ENCODE measurements around the gene CAMK1D. TPM values are rescaled to one million over a fixed set of nuclear protein-coding genes. Genes with fewer than 3 reads are reported as not detected.

The CAMK1D gene
- total and polyA plus RNA-seq, 2 experiments from 2014 or later = 4.6 to 7.2 TPM

- TF ChIP-seq REST (IDR thresholded peaks at IDR 0.05; ENCODE audit: unreplicated experiment) (no peak), CREB1 (CRISPR knock-in tag; IDR thresholded peaks at IDR 0.05; ENCODE audit: low read depth) (no peak), JUNB (IDR thresholded peaks at IDR 0.05; ENCODE audit: unreplicated experiment) (no peak), POLR2AphosphoS5 (IDR thresholded peaks at IDR 0.05; ENCODE audit: low read depth) (no peak), ZNF331 (CRISPR knock-in tag; IDR thresholded peaks at IDR 0.05; ENCODE audit: low read depth) (no peak), ZNF114 (CRISPR knock-in tag; IDR thresholded peaks at IDR 0.05) (no peak), EZH2phosphoT487 (IDR thresholded peaks at IDR 0.05; ENCODE audit: unreplicated experiment) (no peak), STAT1 (IDR thresholded peaks at IDR 0.05; ENCODE audit: unreplicated experiment) (no peak), CTCF (conservative IDR thresholded peaks at IDR 0.05; ENCODE audit: low read depth in 2 of 2) (no peak)
Observed at GRCh38 chr10:12615296-12616220, 266.2 kb downstream of the CAMK1D start (continued).

GRCh38 chr10:12617191-12618175 lies 268.1 kb downstream of the CAMK1D start:
- Histone ChIP-seq H4K20me1 (replicated peaks; ENCODE audit: insufficient read depth) (no peaks in the 10 kb centered on the region), H2AFZ (no peak overlapping the region), H3K4me3 (no peak overlapping the region), H3K9me2 (ENCODE audit: insufficient read depth) (no peaks in the 10 kb centered on the region), H3K79me2 (replicated peaks; ENCODE audit: insufficient read depth) (no peaks in the 10 kb centered on the region), H3K27ac (ENCODE audit: low read depth) (no peak overlapping the region), H3K27me3 (ENCODE audit: insufficient read depth) (no peaks in the 10 kb centered on the region), H3F3A (replicated peaks; ENCODE audit: low read depth) (no peaks in the 10 kb centered on the region), H3K4me1 (ENCODE audit: insufficient read depth) (no peaks in the 10 kb centered on the region), H3K4me2 (no peak overlapping the region), H3K36me3 (ENCODE audit: insufficient read depth) (no peaks in the 10 kb centered on the region)
- H3K9me3 Mint-ChIP-seq = no peaks in the 10 kb centered on the region
- peaks cover 9% of the 10 kb centered on the region; the same call in 2 of the 3 replicates for H3K4me1 Mint-ChIP-seq
- DNase-seq (ENCODE audit: low spot score) (no peak), ATAC-seq (no peak)
- no peak overlapping the region for H3K4me3 Mint-ChIP-seq
- H3K27me3 Mint-ChIP-seq (ENCODE audit: insufficient read depth, low read depth, poor library complexity) = peaks cover 2% of the 10 kb centered on the region
- no peak overlapping the region for H3K27ac Mint-ChIP-seq
- no peaks in the 10 kb centered on the region for H3K36me3 Mint-ChIP-seq (ENCODE audit: low read depth)
- TF ChIP-seq, protein P1, sequence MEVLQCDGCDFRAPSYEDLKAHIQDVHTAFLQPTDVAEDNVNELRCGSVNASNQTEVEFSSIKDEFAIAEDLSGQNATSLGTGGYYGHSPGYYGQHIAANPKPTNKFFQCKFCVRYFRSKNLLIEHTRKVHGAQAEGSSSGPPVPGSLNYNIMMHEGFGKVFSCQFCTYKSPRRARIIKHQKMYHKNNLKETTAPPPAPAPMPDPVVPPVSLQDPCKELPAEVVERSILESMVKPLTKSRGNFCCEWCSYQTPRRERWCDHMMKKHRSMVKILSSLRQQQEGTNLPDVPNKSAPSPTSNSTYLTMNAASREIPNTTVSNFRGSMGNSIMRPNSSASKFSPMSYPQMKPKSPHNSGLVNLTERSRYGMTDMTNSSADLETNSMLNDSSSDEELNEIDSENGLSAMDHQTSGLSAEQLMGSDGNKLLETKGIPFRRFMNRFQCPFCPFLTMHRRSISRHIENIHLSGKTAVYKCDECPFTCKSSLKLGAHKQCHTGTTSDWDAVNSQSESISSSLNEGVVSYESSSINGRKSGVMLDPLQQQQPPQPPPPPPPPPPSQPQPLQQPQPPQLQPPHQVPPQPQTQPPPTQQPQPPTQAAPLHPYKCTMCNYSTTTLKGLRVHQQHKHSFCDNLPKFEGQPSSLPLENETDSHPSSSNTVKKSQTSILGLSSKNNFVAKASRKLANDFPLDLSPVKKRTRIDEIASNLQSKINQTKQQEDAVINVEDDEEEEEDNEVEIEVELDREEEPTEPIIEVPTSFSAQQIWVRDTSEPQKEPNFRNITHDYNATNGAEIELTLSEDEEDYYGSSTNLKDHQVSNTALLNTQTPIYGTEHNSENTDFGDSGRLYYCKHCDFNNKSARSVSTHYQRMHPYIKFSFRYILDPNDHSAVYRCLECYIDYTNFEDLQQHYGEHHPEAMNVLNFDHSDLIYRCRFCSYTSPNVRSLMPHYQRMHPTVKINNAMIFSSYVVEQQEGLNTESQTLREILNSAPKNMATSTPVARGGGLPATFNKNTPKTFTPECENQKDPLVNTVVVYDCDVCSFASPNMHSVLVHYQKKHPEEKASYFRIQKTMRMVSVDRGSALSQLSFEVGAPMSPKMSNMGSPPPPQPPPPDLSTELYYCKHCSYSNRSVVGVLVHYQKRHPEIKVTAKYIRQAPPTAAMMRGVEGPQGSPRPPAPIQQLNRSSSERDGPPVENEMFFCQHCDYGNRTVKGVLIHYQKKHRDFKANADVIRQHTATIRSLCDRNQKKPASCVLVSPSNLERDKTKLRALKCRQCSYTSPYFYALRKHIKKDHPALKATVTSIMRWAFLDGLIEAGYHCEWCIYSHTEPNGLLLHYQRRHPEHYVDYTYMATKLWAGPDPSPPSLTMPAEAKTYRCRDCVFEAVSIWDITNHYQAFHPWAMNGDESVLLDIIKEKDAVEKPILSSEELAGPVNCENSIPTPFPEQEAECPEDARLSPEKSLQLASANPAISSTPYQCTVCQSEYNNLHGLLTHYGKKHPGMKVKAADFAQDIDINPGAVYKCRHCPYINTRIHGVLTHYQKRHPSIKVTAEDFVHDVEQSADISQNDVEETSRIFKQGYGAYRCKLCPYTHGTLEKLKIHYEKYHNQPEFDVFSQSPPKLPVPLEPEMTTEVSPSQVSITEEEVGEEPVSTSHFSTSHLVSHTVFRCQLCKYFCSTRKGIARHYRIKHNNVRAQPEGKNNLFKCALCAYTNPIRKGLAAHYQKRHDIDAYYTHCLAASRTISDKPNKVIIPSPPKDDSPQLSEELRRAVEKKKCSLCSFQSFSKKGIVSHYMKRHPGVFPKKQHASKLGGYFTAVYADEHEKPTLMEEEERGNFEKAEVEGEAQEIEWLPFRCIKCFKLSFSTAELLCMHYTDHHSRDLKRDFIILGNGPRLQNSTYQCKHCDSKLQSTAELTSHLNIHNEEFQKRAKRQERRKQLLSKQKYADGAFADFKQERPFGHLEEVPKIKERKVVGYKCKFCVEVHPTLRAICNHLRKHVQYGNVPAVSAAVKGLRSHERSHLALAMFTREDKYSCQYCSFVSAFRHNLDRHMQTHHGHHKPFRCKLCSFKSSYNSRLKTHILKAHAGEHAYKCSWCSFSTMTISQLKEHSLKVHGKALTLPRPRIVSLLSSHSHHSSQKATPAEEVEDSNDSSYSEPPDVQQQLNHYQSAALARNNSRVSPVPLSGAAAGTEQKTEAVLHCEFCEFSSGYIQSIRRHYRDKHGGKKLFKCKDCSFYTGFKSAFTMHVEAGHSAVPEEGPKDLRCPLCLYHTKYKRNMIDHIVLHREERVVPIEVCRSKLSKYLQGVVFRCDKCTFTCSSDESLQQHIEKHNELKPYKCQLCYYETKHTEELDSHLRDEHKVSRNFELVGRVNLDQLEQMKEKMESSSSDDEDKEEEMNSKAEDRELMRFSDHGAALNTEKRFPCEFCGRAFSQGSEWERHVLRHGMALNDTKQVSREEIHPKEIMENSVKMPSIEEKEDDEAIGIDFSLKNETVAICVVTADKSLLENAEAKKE (CRISPR knock-in tag; IDR thresholded peaks at IDR 0.05) = no peak
- TF ChIP-seq CREB1 (CRISPR knock-in tag; IDR thresholded peaks at IDR 0.05; ENCODE audit: low read depth) = no peak
- TF ChIP-seq JUNB (IDR thresholded peaks at IDR 0.05; ENCODE audit: unreplicated experiment) = no peak
- TF ChIP-seq ZNF331 (CRISPR knock-in tag; IDR thresholded peaks at IDR 0.05; ENCODE audit: low read depth) = no peak
